SJCRH30 (cell line): ENCODE measurements around the gene IRAK2. TPM values are rescaled to one million over a fixed set of nuclear protein-coding genes. Genes with fewer than 3 reads are reported as not detected.
"Not testable (repeated sequence)": the region's sequence is repeated elsewhere in the genome, so short reads cannot be mapped to it uniquely, and the experiment has no call there.

Source experiments
- DNase-seq, 2 experiments: peaks; one replicate each; pipeline ENCODE4 v3.0.0-alpha.2; 2015 to 2020
- H3K27ac ChIP-seq: fragments of 250-450 bp; sonication (Bioruptor Pico); 2 replicates; pipeline ENCODE4 v1.5.1; 2020; ENCODE audit warnings: mild to moderate bottlenecking, moderate library complexity
- H3K27me3 ChIP-seq: fragments of 250-450 bp; sonication (Bioruptor Pico); 2 replicates; pipeline ENCODE4 v1.5.1; 2020; ENCODE audit warnings: mild to moderate bottlenecking, moderate library complexity
- H3K36me3 ChIP-seq: fragments of 250-450 bp; sonication (Bioruptor Pico); 2 replicates; pipeline ENCODE4 v1.5.1; 2020; ENCODE audit warnings: mild to moderate bottlenecking, moderate library complexity
- H3K4me1 ChIP-seq: fragments of 250-450 bp; sonication (Bioruptor Pico); 2 replicates; pipeline ENCODE4 v1.5.1; 2020; ENCODE audit warnings: mild to moderate bottlenecking, moderate library complexity
- H3K4me3 ChIP-seq: fragments of 250-450 bp; sonication (Bioruptor Pico); 2 replicates; pipeline ENCODE4 v1.5.1; 2020; ENCODE audit warnings: mild to moderate bottlenecking, moderate library complexity
- H3K9me3 ChIP-seq: fragments of 250-450 bp; sonication (Bioruptor Pico); replicated peaks from 2 replicates; pipeline ENCODE4 v1.5.1; 2020; ENCODE audit warnings: mild to moderate bottlenecking, moderate library complexity
- total RNA-seq: library from RNA; depleted of rRNA; stranded (reverse); fragments of >200 nt; shearing (Covaris generic); gene quantifications from 2 replicates; pipeline ENCODE4 v1.2.3, GENCODE V29; 2014

IRAK2 gene
- total RNA-seq, 1 experiment from 2014 or later = 8.1 TPM

DNA sequence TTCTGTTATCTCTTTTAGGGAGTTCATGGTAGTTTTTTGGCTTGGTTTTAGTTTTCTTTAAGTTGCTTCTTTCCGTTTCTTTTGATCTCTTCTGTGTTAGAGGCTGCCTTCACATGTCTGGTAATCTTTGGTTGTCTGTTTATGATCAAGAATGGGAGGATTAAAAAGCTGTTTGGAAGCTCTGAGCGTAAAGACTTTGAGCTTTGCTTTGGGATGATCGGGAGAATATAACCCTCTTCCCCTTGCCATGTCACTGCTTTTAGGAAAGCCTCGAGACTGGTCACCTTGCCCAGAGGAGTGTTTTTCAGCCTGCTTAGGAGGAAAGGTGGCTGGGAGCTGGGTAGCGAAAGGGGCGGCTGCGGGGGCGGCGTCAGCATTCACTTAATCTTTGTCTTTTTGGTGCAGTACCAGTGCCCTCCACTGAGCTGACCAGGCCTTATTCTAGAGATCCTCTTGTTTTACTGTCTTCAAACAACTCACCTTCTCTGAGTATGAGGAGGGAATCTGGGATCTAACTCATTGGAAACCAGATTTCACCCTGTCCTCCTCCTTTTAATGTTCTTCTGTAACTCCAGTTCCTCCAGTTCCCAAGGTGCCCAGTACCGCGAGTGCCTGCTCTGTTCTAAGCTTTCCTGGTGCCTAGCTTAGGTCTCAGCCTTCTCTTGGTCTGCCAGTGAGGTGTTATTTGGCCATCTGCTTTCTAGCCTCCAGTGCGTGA, 99.1 kb downstream of the IRAK2 start:
- Histone ChIP-seq H3K27ac (no peak overlapping the region), H3K4me3 (no peak overlapping the region), H3K9me3 (no peaks in the 10 kb centered on the region), H3K36me3 (peaks cover 33% of the 10 kb centered on the region), H3K27me3 (no peaks in the 10 kb centered on the region), H3K4me1 (no peaks in the 10 kb centered on the region)
- peak in 1 of 2 experiments; percentile 24 for DNase-seq

DNA sequence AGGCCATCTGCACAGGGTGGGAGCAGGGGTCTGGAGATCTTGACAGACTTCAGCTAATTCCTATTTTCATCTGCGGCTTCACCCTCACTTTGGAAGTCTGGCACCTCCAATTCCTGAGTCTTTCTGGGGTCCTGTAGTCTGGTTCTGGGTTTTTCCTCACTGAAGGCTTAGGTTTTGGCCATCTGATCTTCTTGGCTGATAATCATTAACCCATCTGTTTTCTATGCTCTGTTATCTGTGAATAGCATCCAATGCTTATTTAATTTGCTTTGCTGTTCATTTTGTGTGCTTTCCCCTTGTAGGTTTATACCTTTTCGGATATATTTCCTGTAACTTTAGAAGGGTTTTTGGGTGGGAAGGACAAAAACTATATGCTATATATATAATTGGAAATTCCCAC, 101.1 kb downstream of the IRAK2 start:
- no peaks in the 10 kb centered on the region for H3K4me1 ChIP-seq
- no peaks in the 10 kb centered on the region for H3K9me3 ChIP-seq
- no peak overlapping the region for H3K4me3 ChIP-seq
- no peak for DNase-seq
- H3K36me3 ChIP-seq = peaks cover 34% of the 10 kb centered on the region
- H3K27me3 ChIP-seq = no peaks in the 10 kb centered on the region
- H3K27ac ChIP-seq = no peak overlapping the region

DNA sequence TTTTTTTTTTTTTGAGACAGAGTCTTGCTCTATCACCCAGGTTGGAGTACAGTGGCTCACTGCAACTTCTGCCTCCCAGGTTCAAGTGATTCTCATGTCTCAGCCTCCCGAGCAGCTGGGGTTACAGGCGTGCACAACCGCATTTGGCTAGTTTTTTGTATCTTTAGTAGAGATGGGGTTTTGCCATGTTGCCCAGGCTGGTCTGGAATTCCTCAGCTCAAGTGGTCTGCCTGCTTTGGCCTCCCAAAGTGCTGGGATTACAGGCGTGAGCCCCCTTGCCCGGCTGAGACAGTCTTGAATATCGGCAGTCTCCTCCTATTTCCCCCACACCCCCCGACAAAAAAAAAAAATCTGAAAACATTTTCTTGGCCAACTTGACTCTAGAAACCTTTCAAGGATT, 102.2 kb downstream of the IRAK2 start:
- peaks cover 27% of the 10 kb centered on the region for H3K36me3 ChIP-seq
- DNase-seq, H3K4me3 ChIP-seq, H3K27ac ChIP-seq, H3K9me3 ChIP-seq, H3K27me3 ChIP-seq, H3K4me1 ChIP-seq: not testable (repeated sequence)

DNA sequence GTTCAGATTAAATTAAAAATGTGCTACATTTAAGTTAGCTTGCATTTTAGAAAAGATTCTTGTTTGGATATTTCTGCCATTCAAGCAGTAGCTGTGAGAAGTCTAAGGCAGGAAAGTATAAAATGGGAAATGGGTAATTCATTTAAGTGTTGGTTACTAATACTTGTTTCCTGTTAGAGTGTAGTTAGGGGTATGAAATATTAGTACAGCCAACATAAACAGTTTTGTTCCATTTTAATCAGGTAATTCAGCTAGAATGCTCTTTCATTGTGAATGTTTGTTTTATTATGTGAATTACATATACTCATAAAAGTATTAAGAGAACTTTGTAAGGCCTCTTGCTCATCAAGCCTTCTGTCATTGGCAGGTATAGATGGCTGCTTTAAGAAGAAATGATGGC, 103.4 kb downstream of the IRAK2 start:
- Histone ChIP-seq H3K4me1 (no peaks in the 10 kb centered on the region), H3K4me3 (no peak overlapping the region), H3K9me3 (no peaks in the 10 kb centered on the region), H3K27me3 (no peaks in the 10 kb centered on the region), H3K27ac (no peak overlapping the region), H3K36me3 (peaks cover 32% of the 10 kb centered on the region)
- no peak for DNase-seq

DNA sequence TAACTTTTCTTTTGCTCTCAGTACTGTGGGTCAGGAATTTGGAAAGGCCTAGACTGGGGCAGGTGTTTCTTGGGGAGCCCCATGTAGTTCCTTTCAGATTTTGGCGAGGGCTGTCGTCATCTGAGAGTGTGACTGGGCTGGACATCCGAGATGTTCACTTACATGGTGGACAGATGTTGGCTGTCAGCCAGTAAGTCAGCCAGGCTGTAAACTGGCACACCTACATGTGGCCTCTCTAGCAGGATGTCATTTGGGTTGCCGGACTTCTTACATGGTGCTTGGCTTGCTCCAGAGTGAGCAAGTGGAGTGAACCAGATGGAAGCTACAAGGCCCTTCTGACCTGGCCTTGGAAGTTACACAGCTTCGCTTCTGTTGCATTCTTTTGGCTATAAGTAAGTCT, 104.2 kb downstream of the IRAK2 start:
- no peak for DNase-seq
- peaks cover 33% of the 10 kb centered on the region for H3K36me3 ChIP-seq
- H3K9me3 ChIP-seq = no peaks in the 10 kb centered on the region

DNA sequence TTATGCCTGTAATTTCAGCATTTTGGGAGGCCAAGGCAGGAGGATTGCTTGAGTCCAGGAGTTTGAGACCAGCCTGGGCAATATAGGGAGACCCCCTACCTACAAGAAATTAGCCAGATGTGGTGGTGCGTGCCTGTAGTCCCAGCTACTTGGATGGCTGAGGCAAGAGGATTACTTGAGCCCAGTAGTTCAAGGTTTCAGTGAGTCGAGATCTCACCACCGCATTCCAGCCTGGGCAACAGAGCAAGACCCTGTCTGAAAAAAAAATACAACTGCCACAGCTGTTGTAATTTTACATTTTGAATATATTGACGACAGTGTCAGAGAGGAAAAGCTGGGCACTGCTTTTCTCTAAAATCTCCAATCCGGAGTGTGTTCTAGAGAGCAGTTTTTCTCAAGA, 104.7 kb downstream of the IRAK2 start:
- H3K27ac ChIP-seq = no peak overlapping the region
- H3K4me1 ChIP-seq = no peaks in the 10 kb centered on the region
- DNase-seq = no peak
- H3K36me3 ChIP-seq = peaks cover 28% of the 10 kb centered on the region
- no peaks in the 10 kb centered on the region for H3K9me3 ChIP-seq
- no peak overlapping the region for H3K4me3 ChIP-seq
- no peaks in the 10 kb centered on the region for H3K27me3 ChIP-seq

More for the DNA sequence above, 104.2 kb downstream of the IRAK2 start:
- Histone ChIP-seq H3K27ac (no peak overlapping the region), H3K4me3 (no peak overlapping the region), H3K4me1 (no peaks in the 10 kb centered on the region), H3K27me3 (no peaks in the 10 kb centered on the region)

DNA sequence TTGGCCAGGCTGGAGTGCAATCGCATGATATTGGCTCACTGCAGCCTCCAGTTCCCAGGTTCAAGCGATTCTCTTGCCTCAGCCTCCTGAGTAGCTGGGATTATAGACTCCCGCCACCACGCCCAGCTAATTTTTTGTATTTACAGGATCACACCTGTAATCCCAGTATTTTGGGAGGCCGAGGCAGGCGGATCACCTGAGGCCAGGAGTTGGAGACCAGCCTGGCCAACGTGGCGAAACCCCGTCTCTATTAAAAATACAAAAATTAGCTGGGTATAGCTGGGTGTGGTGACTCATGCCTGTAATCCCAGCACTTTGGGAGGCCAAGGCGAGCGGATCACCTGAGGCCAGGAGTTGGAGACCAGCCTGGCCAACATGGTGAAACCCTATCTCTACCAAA, 107.8 kb downstream of the IRAK2 start:
- H3K36me3 ChIP-seq = peaks cover 18% of the 10 kb centered on the region
- DNase-seq, H3K27ac ChIP-seq, H3K4me1 ChIP-seq, H3K27me3 ChIP-seq, H3K9me3 ChIP-seq, H3K4me3 ChIP-seq: not testable (repeated sequence)

DNA sequence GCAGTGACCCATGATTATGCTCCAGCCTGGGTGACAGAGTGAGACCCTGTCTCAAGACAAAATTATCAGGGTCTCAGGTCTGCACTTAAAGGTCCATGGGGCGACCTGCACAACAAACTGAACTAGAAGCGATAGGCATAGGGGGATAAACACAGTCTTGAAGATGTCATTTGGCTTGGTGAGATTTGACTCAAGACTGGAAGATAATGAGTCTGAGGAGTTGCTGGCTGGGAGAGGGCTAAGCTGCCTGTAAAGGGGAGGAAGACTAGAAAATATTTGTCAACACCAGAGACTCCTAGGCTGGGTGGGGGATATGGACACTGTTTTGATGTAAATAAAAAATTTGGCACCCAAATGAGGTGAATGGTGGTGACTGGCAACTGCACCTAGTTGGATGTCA, 108.3 kb downstream of the IRAK2 start:
- Histone ChIP-seq H3K4me1 (no peaks in the 10 kb centered on the region), H3K4me3 (no peak overlapping the region), H3K27me3 (no peaks in the 10 kb centered on the region), H3K9me3 (no peaks in the 10 kb centered on the region), H3K27ac (no peak overlapping the region), H3K36me3 (peaks cover 18% of the 10 kb centered on the region)
- DNase-seq = no peak

DNA sequence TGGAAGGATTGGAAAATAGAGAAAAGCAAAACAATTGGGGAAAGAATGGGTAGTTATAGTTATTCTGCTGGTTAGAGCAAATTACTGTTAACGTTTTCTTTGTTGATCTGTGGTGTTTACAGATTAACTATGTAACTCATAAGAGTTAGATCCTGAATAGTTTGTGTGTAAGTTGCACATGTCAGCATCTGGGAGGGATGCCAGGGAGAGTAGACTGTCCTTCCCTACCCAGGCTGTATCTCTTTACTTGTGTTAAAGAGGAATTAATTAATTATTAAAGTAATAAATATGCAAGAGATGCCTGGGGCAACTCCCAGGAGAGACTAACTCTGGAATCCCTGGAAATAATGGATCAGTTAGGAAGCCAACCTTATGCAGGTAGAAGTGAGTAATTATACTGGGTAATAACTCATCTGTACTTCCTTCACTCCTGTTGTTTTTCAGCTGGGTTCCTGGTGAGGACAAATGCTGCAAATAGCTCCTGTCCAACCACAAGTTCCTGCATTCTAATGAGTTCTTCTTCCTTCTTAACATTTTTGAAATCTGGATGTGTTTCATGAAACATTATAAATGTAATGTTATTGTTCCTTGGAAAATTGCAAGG, 109.1 kb downstream of the IRAK2 start:
- H3K27me3 ChIP-seq = no peaks in the 10 kb centered on the region
- no peak overlapping the region for H3K4me3 ChIP-seq
- H3K9me3 ChIP-seq = no peaks in the 10 kb centered on the region
- DNase-seq = no peak
- H3K27ac ChIP-seq = no peak overlapping the region
- H3K4me1 ChIP-seq = no peaks in the 10 kb centered on the region
- peaks cover 16% of the 10 kb centered on the region for H3K36me3 ChIP-seq

DNA sequence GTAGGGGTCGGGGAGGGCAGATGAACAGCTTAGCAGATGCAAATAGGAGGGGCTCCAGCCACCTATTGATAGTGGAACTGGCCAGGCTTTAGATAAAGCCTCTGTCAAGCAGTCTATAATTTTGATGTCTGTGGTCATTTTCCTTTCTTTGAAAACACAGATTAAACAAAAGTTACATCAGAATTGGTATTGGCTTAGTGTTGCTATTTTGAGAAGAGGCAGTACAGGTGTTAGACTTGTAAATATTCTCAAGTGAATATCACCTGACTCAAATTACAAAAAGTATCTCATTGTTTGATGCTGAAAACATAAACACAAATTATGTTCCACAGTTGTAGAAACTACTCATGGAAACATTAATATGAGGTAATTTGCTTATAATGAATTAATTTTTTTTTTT, 109.9 kb downstream of the IRAK2 start:
- Histone ChIP-seq H3K36me3 (peaks cover 15% of the 10 kb centered on the region), H3K4me1 (no peaks in the 10 kb centered on the region), H3K4me3 (no peak overlapping the region), H3K27ac (no peak overlapping the region), H3K9me3 (no peaks in the 10 kb centered on the region), H3K27me3 (no peaks in the 10 kb centered on the region)
- no peak for DNase-seq

DNA sequence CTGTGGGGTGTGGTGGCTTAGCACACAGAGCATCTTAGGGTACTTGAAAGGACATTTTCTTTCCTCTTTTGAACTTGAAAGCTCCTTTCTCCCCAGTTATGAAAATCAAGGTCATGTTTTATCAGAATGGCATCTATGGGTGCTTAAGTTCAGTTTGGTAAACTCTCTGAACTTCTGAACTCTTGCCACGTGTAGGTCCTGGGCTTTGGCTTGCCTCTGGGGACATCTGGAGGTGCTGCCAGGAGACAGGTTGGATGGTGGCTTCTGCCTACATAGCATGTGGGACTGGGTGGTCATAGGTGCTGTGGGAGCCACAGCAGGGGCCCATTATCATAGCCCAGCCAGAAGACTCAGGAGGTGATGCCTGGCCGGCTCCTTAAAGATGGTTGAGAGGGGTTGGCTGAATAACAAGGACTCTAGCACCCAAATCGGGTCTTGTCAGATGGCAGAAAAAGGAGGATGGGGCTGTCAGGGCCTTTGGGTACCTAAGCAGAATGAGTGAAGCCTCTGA, 112.5 kb downstream of the IRAK2 start:
- H3K27me3 ChIP-seq = no peaks in the 10 kb centered on the region
- no peak overlapping the region for H3K4me3 ChIP-seq
- H3K27ac ChIP-seq = no peak overlapping the region
- peaks cover 13% of the 10 kb centered on the region for H3K36me3 ChIP-seq
- DNase-seq = no peak
- no peaks in the 10 kb centered on the region for H3K9me3 ChIP-seq
- H3K4me1 ChIP-seq = no peaks in the 10 kb centered on the region

DNA sequence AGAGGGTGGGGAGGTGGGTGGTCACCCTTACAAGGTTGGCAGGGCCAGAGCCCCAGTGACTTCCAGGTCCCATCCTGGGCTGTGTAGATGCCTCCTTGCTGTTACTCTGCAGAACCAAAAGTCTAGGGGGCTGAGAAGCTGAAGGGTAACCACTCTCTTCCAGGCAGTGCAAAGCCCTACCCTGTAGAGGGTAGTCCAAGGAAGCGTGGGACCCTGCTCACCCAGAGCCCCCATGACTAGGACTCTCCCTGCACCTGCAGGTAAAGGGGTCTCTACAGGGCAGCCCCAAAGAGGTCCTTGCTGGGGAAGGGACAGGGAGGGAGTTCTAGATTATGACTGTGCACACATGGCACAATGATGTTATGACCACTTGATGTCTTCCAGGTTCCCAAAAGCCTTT, 113.8 kb downstream of the IRAK2 start:
- DNase-seq = no peak
- no peaks in the 10 kb centered on the region for H3K9me3 ChIP-seq
- H3K27ac ChIP-seq = no peak overlapping the region
- no peaks in the 10 kb centered on the region for H3K4me1 ChIP-seq
- H3K36me3 ChIP-seq = peaks cover 7% of the 10 kb centered on the region
- no peaks in the 10 kb centered on the region for H3K27me3 ChIP-seq
- H3K4me3 ChIP-seq = no peak overlapping the region

DNA sequence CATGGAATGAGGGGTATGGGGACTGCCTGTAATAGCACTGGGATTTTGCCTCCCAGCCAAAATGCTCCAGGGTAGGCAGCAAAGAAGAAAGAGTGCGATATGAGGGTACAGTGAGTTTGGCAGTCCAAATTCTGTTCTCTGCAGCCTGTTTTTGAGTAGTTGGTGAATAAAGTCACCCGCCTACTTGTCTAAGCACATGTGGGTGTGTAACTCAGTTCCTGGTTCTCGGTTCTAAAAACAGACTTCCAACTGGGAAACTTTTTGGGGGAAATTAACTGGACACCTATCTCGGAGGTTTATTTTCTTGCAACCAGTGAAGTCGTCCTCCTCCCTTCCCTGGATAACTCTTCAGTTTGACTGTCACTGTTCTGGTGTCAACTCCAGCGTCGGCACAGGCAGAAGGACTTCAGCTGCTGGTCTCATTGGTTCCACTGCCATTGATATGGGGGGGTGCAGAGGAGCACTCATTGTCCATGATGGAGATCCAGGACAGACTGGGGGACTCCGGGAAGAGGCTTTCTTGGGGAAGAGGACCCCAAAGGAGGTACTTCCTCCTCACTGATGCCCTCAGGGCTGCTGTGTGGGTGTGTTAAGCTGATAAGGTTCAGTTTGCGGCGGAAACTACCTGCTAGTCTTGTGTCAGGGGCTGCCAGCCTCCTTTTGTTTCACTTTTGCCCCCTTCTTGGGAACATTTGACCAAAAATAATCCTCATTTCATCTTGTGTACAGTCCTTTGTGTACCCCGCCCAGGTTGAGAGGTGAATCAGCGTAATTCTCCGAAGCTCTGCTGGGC, 114.9 kb downstream of the IRAK2 start:
- H3K4me1 ChIP-seq = no peaks in the 10 kb centered on the region
- H3K9me3 ChIP-seq = no peaks in the 10 kb centered on the region
- no peak overlapping the region for H3K4me3 ChIP-seq
- DNase-seq = no peak
- H3K27me3 ChIP-seq = no peaks in the 10 kb centered on the region
- no peak overlapping the region for H3K27ac ChIP-seq
- peaks cover 7% of the 10 kb centered on the region for H3K36me3 ChIP-seq

DNA sequence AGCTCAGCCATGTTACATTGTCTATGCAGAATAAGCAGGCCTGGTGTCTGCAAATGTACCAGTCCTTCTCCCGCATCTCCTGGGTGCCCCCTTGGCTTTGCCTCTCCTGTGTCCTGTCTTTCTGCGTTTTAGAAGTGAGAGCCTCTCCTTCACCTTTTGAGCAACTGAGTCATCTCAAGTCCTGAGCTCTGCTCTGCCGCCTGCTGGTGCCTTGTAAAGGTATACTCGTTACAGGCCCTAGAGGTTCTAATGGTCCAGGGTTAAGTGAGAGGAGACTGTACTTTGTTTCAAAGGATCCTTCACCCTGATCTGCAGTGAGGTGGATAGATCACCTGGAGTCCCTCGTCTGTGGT, 115.4 kb downstream of the IRAK2 start:
- H3K4me3 ChIP-seq = no peak overlapping the region
- DNase-seq = no peak
- H3K4me1 ChIP-seq = no peaks in the 10 kb centered on the region
- no peaks in the 10 kb centered on the region for H3K27me3 ChIP-seq
- H3K36me3 ChIP-seq = peaks cover 7% of the 10 kb centered on the region
- no peak overlapping the region for H3K27ac ChIP-seq
- no peaks in the 10 kb centered on the region for H3K9me3 ChIP-seq

DNA sequence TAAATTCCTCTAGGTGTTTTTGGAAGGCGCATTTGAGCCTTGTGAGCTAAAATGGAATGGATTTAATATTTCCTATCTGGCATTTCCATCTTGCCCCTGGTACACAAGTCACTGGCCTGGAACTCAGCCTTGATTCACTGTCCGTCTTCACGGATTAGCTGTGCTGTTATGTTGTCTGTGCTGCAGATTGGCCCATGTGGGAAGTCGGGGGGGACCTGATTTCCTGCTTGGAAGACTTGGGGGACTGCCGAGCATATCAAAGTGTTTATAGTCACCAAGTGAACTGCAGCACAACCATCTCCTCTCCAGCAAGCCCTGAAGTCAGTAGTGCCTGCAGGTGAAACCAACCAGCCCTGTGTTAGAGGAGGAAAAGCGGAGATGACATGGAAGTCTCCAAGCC, 115.9 kb downstream of the IRAK2 start:
- no peaks in the 10 kb centered on the region for H3K27me3 ChIP-seq

More for the DNA sequence above, 115.9 kb downstream of the IRAK2 start:
- no peak for DNase-seq
- no peak overlapping the region for H3K27ac ChIP-seq
- no peak overlapping the region for H3K4me3 ChIP-seq
- H3K36me3 ChIP-seq = peaks cover 7% of the 10 kb centered on the region
- no peaks in the 10 kb centered on the region for H3K9me3 ChIP-seq
- no peaks in the 10 kb centered on the region for H3K4me1 ChIP-seq
